HG03378 (cell line): ENCODE data around the gene DPY30.
"Not testable (repeated sequence)": the region's sequence is repeated elsewhere in the genome, so short reads cannot be mapped to it uniquely, and the experiment has no call there.

ENCODE experiments used
- ATAC-seq: cut with Tn5 transposase; IDR thresholded peaks from one replicate; pipeline ENCODE4 v1.9.1; 2021; ENCODE audit warnings: mild to moderate bottlenecking, moderate library complexity; ENCODE audit not compliant: unreplicated experiment

DPY30 gene

DNA sequence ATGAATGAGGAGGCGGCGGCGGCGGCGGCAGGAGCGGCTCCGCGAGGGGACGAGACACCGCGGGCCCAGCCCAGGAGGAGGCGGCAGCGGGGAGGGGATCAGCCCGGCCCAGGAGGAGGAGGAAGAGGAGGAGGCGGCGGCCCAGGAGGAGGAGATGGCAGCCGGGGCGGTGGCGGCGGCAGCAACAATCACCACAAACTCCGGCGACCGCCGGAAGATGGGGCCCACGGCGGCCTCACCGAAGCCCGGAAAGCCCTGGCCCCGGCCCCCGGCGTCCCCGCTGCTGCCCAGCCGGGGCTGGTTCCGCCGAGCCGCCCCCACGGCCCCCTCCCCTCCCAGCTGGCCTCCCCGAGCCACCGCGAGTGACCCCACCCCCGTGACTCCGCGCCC is 29.3 kb downstream of the DPY30 start:
- ATAC-seq = not testable (repeated sequence)

DNA sequence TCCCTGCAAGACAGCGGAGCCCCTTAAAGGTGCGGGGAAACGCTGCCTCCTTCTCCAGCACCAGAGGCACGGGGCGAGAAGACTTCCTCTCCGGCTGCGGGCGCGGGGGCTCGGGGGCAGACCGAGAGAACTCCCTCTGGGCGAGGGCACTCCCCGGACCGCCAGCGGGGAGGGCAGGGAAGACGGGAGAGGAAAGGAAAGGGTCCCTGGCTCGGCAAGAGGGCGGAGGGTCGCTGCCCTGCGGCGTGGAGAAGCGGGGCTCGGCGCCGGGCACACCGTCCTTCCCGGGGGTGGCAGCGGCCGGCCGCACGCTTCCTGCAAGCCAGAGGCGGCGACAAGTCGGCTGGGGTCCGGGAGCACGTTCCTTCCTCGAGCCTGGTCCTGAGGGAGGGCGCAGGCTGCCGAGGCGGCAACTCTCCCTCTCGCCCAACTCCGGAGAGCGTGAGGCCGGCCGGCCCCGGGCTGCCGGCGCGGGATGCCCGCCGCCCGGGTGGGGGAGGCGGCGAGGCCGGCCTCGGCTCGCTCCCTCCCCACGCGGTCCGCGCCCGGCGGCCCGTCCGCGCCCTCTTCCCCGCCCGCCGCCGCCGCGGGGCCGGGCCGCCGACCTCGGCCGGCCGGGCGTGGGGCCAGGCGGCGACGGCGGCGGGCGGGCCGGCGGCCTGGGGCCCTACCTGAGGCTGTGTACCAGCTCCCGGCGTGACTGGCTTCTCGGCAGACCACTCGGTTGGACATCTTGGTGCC is 29.9 kb downstream of the DPY30 start:
- no peak for ATAC-seq

GRCh38 chr2:32008805-32009515 is 30.6 kb downstream of the DPY30 start:
- ATAC-seq = no peak

- ATAC-seq = no peak
Observed at GRCh38 chr2:32007121-32007391, 32.5 kb downstream of the DPY30 start.

DNA sequence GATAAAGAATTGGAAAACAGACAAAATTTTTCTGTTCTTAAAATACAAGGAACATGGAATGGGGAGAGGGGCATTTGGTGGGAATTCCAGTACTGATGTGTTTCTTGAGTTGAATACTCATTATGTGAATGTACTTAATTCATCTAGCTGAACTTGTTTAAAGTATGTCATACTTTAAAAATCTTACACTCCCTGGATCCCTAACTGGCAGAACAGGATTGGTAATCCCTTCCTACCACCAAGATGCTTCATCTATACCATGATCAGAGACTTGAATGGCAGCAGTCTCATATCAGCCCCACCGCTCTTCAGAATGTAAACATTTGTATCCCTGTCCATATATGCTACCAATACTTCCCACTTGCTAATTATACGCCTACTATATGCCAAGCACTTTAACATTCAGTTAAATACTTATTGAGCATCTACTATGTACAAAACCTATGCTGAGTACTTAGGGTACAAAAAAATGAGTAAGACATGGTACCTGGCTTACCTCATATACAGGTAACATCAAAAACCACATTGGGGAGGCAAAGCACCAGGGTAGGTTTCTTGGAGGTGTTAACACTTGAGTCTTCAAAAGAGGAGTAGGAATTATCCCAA is 34.1 kb downstream of the DPY30 start:
- ATAC-seq = no peak

GRCh38 chr2:32003791-32004190 is 35.8 kb downstream of the DPY30 start:
- no peak for ATAC-seq

- no peak for ATAC-seq
Observed at GRCh38 chr2:32002406-32002805, 37.2 kb downstream of the DPY30 start.

DNA sequence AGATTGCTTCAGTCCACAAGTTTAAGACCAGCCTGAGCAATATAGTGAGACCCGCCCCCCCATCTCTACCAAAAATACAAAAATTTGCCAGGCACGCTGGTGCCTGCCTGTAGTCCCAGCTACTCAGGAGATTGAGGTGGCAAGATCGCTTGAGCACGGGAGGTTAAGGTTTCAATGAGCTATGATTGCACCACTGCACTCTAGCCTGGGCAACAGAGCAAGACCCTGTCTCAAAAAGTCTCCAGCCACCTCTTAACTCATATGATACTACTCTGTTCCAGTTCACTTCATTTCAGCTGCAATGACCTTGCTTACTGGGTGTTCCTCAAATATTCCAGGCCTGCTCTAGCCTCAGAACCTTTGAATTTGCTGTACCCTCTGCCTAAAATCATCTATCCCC is 40.2 kb downstream of the DPY30 start:
- ATAC-seq = no peak

DNA sequence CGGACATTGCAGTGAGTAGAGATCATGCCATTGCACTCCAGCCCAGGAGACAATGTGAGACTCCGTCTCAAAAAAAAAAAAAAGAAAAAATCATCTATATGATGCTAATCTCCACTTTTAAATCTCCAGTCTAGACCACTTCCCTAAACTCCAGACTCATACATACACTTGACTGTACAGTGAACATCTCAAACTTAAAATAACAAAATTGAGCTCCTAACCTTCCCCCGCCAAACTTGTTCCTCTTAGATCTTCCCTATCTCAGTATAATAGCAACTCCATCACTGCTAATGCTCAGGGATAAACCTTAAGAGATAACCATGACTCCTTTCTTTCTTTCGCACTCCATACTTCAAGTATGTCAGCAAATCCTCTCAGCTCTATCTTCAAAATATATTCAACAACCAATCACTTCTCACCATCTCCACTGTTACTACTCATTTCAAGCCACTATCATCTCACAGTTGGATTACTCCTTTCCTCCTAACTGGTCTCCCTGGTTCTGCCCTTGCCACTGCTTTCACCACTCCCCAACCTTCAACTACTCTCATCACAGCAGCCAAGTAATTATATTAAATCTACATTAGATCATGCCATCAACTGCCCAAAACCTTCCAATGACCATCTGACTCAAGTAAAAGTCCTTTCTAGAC is 40.7 kb downstream of the DPY30 start:
- ATAC-seq = no peak

DNA sequence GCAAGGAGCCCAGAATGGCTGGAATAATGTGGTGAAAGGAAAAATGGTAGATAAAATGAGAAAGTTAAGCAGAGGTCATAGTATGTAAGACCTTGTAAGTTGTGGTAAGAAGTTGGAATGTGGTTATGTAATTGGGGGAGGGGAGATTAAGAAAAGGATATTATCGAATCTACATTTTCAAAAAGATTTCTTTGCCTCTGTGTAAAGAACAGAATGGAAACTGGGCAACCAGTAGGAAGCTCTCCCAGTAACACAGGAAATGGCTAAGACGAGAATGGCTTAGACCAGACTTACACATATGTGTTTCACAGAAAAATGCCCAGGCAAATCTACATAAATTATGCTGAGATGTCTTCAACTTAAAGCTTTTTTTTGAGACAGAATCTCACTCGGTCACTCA is 42.0 kb downstream of the DPY30 start:
- peak; percentile 45 for ATAC-seq

DNA sequence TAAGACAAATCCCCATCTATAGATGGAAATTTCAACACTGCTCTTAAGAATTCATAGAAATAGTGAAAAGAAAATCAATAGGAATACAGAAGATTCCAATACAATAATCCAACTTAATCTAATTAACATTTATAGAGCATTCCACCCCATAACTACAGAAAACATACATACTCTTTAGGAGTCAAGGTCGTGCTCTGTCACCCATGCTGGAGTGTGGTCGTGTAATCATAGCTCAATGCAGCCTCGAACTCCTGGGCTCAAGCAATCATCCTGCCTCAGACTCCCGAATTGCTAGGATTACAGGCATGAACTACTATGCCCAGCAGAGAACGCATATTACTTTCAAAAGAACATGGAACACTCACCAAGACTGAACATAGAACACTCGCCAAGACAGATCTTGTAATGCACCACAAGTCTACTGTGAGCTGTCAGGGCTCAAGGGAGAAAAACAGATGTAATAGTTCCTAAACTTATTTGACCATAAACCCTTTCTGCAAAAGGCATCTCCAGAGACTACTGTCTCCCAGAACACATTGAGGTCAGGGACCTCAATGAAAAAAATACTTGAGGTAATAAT is 42.9 kb downstream of the DPY30 start:
- no peak for ATAC-seq

GRCh38 chr2:31992934-31993333 is 46.7 kb downstream of the DPY30 start:
- ATAC-seq = no peak

DNA sequence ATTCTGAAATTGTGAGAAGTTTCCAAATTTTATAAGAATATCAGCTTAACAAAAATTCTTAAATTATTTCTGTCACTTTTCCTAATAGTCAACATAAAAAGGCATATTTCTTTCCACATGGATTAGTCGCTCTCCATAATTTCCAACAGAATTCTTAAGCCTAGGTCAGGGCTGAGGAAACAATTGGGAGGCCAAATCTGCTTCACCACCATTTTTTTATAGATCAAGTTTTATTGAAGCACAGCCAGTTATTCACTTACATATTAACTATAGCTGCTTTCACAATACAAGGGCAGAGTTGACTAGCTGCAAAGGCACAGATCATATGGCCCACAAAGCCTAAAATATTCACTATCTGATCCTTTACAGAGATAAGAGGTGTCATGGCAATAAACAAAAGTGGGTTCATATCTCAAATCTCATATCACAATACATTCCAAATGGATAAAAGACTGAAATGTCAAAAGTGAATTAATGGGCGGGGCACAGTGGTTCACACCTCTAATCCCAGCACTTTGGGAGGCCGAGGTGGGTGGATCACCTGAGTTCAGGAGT is 47.5 kb downstream of the DPY30 start:
- no peak for ATAC-seq

- no peak for ATAC-seq
Observed at GRCh38 chr2:31989946-31990345, 49.7 kb downstream of the DPY30 start.

- ATAC-seq = no peak
Observed at GRCh38 chr2:31987454-31988220, 52.0 kb downstream of the DPY30 start.

DNA sequence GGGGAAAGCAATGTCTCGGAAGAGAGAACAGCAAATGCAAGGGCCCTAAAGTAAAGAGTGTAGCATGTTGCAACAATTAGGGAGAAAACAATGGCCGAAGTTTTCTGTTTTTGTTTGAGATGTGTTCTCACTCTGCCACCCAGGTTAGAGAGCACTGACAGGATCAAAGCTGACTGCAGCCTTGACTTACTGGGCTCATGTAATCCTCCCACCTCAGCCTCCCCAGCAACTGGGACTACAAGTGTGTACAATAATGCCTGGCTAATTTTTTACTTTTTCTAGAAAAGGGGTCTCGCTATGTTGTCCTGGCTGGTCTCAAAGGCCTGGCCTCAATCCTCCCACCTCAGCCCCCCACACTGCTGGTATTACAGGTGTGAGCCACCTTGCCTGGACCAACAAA is 52.7 kb downstream of the DPY30 start:
- no peak for ATAC-seq

DNA sequence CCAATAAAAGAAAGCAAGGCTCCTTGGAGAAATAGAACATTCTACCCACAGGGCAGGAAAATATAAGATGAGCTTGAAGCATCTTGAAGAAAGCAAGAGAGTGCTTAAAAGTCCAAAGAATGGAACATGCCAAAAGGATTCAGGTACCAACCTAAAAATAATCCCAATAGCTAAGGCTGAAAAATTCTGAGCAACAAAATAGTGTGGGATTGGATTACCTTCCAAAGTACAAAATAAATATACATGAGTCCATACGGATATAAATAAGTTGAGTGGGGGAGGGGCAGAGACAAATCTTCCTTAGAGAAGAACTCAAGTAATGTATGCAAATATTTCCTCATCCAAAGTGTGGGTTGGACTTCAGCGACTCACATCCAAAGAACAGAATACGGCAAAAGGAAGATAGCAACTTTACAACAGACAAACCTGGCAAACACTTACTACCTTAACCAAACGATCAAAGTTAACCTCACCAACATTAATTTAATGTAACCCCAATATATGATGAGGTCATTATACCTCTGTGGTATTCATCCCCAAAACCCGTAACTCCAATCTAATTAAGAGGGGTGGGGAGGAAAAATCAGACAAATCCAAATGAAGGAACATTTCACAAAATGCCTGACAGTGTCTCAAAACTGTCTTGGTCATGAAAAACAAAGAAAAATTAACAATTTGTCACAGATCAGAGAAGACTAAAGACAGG is 55.7 kb downstream of the DPY30 start:
- no peak for ATAC-seq

DNA sequence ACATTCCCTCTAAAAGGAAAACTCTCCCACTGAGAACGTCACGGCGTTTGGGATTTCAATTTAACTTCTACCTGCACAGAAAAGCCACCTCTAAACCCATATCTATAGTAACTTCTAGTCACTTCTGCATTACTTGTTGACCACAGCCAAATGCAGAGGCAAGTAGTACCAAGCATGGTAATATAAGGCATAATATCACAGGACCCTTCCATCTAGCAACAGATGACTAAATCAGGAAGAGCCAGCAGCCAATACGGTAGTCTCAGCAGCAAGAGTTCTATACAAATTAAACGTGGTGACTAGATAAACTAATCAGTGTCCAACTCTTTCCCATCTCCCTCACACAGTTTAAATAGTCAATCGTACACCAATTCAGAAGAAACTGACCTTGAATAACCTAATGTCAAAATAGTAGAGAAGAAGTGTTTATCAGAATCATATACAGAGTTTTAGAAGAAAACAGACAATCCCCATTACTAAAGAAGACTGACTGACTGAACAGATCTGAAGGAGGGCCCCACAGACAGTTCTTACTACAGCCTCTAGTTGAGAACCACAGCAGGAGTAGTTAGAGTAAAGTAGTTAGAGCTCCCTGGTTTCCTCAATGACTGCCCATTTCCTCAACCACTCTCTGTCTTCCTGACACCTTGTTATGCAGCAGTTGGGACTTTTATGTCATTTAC is 58.8 kb downstream of the DPY30 start:
- ATAC-seq = peak; percentile 99

DNA sequence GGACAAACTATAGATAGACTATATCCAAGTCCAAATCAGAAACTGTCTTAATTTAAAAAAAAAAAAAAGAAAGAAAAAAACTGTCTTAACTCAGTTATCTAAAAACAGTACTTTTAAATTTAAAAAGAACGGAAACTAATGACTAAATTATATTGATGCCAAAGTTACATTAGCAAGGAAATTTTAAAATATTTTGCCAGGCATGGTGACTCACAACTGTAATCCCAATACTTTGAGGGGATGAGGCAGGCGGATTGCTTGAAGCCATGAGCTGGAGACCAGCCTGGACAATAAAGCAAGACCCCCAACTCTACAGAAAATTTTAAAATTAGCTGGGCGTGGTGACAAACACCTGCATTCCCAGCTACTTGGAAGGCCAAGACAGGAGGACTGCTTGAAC is 59.6 kb downstream of the DPY30 start:
- no peak for ATAC-seq
